ENCODE measurements around the gene RNASEH2B. TPM values are rescaled to one million over a fixed set of nuclear protein-coding genes. Genes with fewer than 3 reads are reported as not detected.
A peak's percentile ranks its signal among the peaks of the same experiment; 100 is the strongest.

RNASEH2B gene
- total and polyA plus RNA-seq, 9 of the 15 experiments (the other 6 are each of a cell fraction or from before 2014, with no cell fraction given), result 26.3 to 109 (median 62.5) TPM

DNA sequence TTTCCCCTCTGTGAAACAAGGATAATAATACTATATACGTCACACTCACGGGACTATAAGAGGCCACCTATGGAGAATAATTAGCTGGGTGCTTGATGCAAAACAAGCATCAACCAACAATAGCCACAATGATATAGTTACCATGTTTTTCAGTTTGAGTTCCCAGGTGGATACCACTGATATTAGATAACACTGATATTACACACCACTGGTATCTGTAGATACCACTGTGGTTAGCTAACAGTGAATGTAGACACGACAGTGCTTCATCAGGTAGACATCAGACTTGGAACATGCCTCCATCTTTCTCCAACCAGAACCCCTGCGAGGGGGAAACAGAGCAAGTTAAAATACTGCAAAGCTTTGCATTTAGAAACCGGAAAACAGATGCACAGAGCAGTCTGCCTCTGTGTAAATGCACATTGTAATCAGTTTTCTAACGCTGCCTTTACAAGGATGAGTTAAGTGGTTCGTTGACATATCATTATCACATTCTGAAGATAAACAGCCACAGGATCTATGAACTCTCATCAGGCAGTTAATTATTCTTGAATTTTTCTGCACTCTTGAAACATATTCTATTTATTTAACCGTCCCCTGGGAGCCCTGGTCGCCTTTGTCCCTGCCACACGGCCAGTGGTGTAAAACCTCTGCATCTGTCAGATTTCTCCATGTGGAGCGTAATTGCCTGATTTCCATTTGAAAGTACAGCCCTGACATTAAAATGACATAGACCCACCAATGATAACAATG is 80.7 kb downstream of the RNASEH2B start (continued):
- TF ChIP-seq, protein P1, sequence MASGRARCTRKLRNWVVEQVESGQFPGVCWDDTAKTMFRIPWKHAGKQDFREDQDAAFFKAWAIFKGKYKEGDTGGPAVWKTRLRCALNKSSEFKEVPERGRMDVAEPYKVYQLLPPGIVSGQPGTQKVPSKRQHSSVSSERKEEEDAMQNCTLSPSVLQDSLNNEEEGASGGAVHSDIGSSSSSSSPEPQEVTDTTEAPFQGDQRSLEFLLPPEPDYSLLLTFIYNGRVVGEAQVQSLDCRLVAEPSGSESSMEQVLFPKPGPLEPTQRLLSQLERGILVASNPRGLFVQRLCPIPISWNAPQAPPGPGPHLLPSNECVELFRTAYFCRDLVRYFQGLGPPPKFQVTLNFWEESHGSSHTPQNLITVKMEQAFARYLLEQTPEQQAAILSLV (tag; IDR thresholded peaks at IDR 0.05), result no peak
- TF ChIP-seq DACH1 (IDR thresholded peaks at IDR 0.05; ENCODE audit: partially characterized antibody) (peak; percentile 11), EP300 (IDR thresholded peaks at IDR 0.05; ENCODE audit: low read length) (peak; percentile 33; the same call in 1 of the 2 replicates), ZMIZ1 (IDR thresholded peaks at IDR 0.05; ENCODE audit: low read depth in 2 of 2, low read length in 2 of 2) (no peak), TCF3 (CRISPR knock-in tag; IDR thresholded peaks at IDR 0.05) (peak; percentile 48)

Measured in K562 (cell line).